ENCODE data around the gene CYP51A1. TPM values are rescaled to one million over a fixed set of nuclear protein-coding genes. Genes with fewer than 3 reads are reported as not detected.

The CYP51A1 gene
- total and polyA plus RNA-seq, 2 of the 13 experiments (the other 11 are each of a cell fraction or from before 2014, with no cell fraction given), result 15.4 to 260 TPM

- TF ChIP-seq DZIP1 (CRISPR knock-in tag; IDR thresholded peaks at IDR 0.05), result peak; percentile 86; the same call in 1 of the 2 replicates
- TF ChIP-seq DNMT1 (CRISPR knock-in tag; IDR thresholded peaks at IDR 0.05), result no peak
- TF ChIP-seq KDM6A (CRISPR knock-in tag; IDR thresholded peaks at IDR 0.05; ENCODE audit: low read depth), result no peak
- TF ChIP-seq ZBTB1 (CRISPR knock-in tag; IDR thresholded peaks at IDR 0.05; ENCODE audit: borderline replicate concordance), result no peak
- no peak; the same call in 1 of the 2 replicates for TF ChIP-seq ZNF7 (CRISPR knock-in tag; IDR thresholded peaks at IDR 0.05)
- TF ChIP-seq, protein P1, sequence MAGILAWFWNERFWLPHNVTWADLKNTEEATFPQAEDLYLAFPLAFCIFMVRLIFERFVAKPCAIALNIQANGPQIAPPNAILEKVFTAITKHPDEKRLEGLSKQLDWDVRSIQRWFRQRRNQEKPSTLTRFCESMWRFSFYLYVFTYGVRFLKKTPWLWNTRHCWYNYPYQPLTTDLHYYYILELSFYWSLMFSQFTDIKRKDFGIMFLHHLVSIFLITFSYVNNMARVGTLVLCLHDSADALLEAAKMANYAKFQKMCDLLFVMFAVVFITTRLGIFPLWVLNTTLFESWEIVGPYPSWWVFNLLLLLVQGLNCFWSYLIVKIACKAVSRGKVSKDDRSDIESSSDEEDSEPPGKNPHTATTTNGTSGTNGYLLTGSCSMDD (CRISPR knock-in tag; IDR thresholded peaks at IDR 0.05), result no peak
- TF ChIP-seq, protein P2, sequence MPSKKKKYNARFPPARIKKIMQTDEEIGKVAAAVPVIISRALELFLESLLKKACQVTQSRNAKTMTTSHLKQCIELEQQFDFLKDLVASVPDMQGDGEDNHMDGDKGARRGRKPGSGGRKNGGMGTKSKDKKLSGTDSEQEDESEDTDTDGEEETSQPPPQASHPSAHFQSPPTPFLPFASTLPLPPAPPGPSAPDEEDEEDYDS (CRISPR knock-in tag; IDR thresholded peaks at IDR 0.05), result peak; percentile 93
- no peak for TF ChIP-seq ZBTB7A (CRISPR knock-in tag; IDR thresholded peaks at IDR 0.05)
- TF ChIP-seq ZIK1 (CRISPR knock-in tag; IDR thresholded peaks at IDR 0.05; ENCODE audit: borderline replicate concordance, low read depth), result no peak
- TF ChIP-seq ZNF766 (CRISPR knock-in tag; IDR thresholded peaks at IDR 0.05; ENCODE audit: borderline replicate concordance), result no peak
- peak; percentile 71 for TF ChIP-seq RNF2 (conservative IDR thresholded peaks at IDR 0.05; ENCODE audit: low read depth)
- TF ChIP-seq ZNF564 (CRISPR knock-in tag; IDR thresholded peaks at IDR 0.05), result peak; percentile 76
- 0 out of 2 replicates have a peak, but pooled peaks have one; percentile 22 for TF ChIP-seq ZNF205 (CRISPR knock-in tag; IDR thresholded peaks at IDR 0.05)
- peak; percentile 91 for TF ChIP-seq DMAP1 (CRISPR knock-in tag; IDR thresholded peaks at IDR 0.05)
- TF ChIP-seq, protein P3, sequence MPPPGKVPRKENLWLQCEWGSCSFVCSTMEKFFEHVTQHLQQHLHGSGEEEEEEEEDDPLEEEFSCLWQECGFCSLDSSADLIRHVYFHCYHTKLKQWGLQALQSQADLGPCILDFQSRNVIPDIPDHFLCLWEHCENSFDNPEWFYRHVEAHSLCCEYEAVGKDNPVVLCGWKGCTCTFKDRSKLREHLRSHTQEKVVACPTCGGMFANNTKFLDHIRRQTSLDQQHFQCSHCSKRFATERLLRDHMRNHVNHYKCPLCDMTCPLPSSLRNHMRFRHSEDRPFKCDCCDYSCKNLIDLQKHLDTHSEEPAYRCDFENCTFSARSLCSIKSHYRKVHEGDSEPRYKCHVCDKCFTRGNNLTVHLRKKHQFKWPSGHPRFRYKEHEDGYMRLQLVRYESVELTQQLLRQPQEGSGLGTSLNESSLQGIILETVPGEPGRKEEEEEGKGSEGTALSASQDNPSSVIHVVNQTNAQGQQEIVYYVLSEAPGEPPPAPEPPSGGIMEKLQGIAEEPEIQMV (CRISPR knock-in tag; IDR thresholded peaks at IDR 0.05; ENCODE audit: low read depth), result no peak
- no peak; the same call in 1 of the 2 replicates for TF ChIP-seq ZNF749 (CRISPR knock-in tag; IDR thresholded peaks at IDR 0.05; ENCODE audit: borderline replicate concordance)
- no peak; the same call in 1 of the 2 replicates for TF ChIP-seq NR1H2 (CRISPR knock-in tag; IDR thresholded peaks at IDR 0.05; ENCODE audit: borderline replicate concordance, low read depth)
- peak; percentile 13; the same call in 1 of the 2 replicates for TF ChIP-seq ZNF614 (CRISPR knock-in tag; IDR thresholded peaks at IDR 0.05; ENCODE audit: borderline replicate concordance)
- TF ChIP-seq KDM3A (CRISPR knock-in tag; IDR thresholded peaks at IDR 0.05; ENCODE audit: low read depth), result 0 out of 2 replicates have a peak, but pooled peaks have one; percentile 29
- TF ChIP-seq NCOA5 (CRISPR knock-in tag; IDR thresholded peaks at IDR 0.05), result no peak
- TF ChIP-seq REL (CRISPR knock-in tag; conservative IDR thresholded peaks at IDR 0.05), result peak; percentile 96
- TF ChIP-seq ZNF543 (CRISPR knock-in tag; IDR thresholded peaks at IDR 0.05), result peak; percentile 92; the same call in 1 of the 2 replicates
- peak; percentile 40; the same call in 1 of the 2 replicates for TF ChIP-seq ZNF782 (CRISPR knock-in tag; IDR thresholded peaks at IDR 0.05; ENCODE audit: borderline replicate concordance)
- no peak for TF ChIP-seq ZNF644 (CRISPR knock-in tag; IDR thresholded peaks at IDR 0.05; ENCODE audit: low read depth)
- TF ChIP-seq, protein P4, sequence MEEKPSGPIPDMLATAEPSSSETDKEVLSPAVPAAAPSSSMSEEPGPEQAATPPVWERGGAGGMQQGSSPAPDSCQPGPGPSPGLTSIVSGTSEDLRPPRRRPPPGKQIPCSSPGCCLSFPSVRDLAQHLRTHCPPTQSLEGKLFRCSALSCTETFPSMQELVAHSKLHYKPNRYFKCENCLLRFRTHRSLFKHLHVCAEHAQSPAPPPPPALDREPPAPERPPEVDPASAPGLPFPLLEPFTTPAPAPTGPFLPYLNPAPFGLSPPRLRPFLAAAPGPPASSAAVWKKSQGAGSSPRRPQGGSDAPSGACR (CRISPR knock-in tag; IDR thresholded peaks at IDR 0.05), result no peak; the same call in 1 of the 2 replicates
These were observed at the start of gene CYP51A1 (continued) for GRCh38 chr7:92134271-92135051.

All from HepG2 (cell line).